Raji (cell line): ENCODE data around the gene GLIS1.

ENCODE experiments used
- POLR2A ChIP-seq: IDR thresholded peaks from 2 replicates; pipeline ENCODE4 v1.6.1; 2011; ENCODE audit warnings: low read depth, low read length, control low read depth; ENCODE audit not compliant: insufficient read depth

Gene GLIS1

GRCh38 chr1:53622531-53622930 lies 116.4 kb downstream of the GLIS1 start:
- no peak for TF ChIP-seq POLR2A

GRCh38 chr1:53621144-53621543 lies 117.8 kb downstream of the GLIS1 start:
- TF ChIP-seq POLR2A = no peak

- TF ChIP-seq POLR2A = no peak
Measured at GRCh38 chr1:53620061-53620855, 118.7 kb downstream of the GLIS1 start.

- TF ChIP-seq POLR2A = no peak
Measured at GRCh38 chr1:53619367-53620060, 119.5 kb downstream of the GLIS1 start.

- TF ChIP-seq POLR2A = no peak
Measured at GRCh38 chr1:53618500-53619366, 120.2 kb downstream of the GLIS1 start.

GRCh38 chr1:53617851-53618499 lies 121.0 kb downstream of the GLIS1 start:
- no peak for TF ChIP-seq POLR2A

GRCh38 chr1:53617382-53617781 lies 121.6 kb downstream of the GLIS1 start:
- TF ChIP-seq POLR2A = no peak

- no peak for TF ChIP-seq POLR2A
Measured at GRCh38 chr1:53616927-53617326, 122.0 kb downstream of the GLIS1 start.

GRCh38 chr1:53616511-53616910 lies 122.5 kb downstream of the GLIS1 start:
- TF ChIP-seq POLR2A = no peak

GRCh38 chr1:53615101-53615500 lies 123.9 kb downstream of the GLIS1 start:
- TF ChIP-seq POLR2A = no peak

GRCh38 chr1:53614231-53615021 lies 124.5 kb downstream of the GLIS1 start:
- no peak for TF ChIP-seq POLR2A

- no peak for TF ChIP-seq POLR2A
Measured at GRCh38 chr1:53608676-53609075, 130.3 kb downstream of the GLIS1 start.

- TF ChIP-seq POLR2A = no peak
Measured at GRCh38 chr1:53608071-53608470, 130.9 kb downstream of the GLIS1 start.

GRCh38 chr1:53606651-53607051 lies 132.3 kb downstream of the GLIS1 start:
- TF ChIP-seq POLR2A = no peak
